K562 treated with DMSO at 1 percent for 24 hours (cell line): ENCODE data around the gene ALG10B. TPM values are rescaled to one million over a fixed set of nuclear protein-coding genes. Genes with fewer than 3 reads are reported as not detected.

Experiments
- total RNA-seq: library from RNA; unstranded; fragments of 300-600 nt; gene quantifications from 2 replicates; pipeline ENCODE4 v1.2.3, GENCODE V29; 2022; ENCODE audit warnings: low read depth; ENCODE audit not compliant: insufficient read depth

Gene ALG10B, protein sequence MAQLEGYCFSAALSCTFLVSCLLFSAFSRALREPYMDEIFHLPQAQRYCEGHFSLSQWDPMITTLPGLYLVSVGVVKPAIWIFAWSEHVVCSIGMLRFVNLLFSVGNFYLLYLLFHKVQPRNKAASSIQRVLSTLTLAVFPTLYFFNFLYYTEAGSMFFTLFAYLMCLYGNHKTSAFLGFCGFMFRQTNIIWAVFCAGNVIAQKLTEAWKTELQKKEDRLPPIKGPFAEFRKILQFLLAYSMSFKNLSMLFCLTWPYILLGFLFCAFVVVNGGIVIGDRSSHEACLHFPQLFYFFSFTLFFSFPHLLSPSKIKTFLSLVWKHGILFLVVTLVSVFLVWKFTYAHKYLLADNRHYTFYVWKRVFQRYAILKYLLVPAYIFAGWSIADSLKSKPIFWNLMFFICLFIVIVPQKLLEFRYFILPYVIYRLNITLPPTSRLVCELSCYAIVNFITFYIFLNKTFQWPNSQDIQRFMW
- total RNA-seq, result 3.0 and 3.4 TPM in 2 replicates

DNA sequence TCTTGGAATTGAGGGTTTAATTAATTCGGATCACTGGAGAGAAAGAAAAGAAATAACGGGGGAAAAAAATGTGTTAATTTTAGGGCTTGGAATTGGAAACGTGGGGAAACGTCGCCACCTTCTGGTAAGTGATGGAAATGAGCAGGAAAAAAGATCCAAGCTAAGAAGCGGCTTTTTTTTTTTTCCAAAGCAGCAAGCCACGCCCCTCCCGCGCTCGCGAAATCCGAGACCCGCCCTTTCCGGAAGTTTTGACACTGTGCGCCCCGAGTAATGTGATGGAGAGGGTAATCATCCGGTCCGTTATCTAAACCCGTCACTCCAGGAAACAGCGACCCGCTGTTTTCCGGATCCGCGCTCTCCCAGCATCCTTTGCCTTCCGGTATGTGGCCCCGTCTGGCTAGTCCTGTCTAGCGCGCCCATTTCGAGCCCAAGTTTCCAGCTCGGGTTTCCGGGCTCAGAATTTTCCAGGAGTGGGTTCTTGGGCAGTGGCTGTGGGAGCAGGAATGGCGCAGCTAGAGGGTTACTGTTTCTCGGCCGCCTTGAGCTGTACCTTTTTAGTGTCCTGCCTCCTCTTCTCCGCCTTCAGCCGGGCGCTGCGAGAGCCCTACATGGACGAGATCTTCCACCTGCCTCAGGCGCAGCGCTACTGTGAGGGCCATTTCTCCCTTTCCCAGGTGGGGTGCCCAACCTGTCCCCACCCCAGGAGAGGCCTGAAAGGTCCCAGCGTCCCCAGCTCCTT, at the start of gene ALG10B:
ALG10B (plus strand) TSS at position 384 of the 739 bp plus-strand sequence; CDS start at position 504, 120 bp downstream.

